Ovary (tissue), 3 donors: ENCODE measurements around the gene TUBGCP5.

Source experiments
- CTCF ChIP-seq, 3 donors: fragments of 450-650 bp in 2 of 3; fragments of 200-600 bp in 1 of 3; IDR thresholded peaks; one replicate each; pipeline versions ENCODE4 v1.5.1 to v1.8.0; 2016 to 2022; ENCODE audit warnings: antibody characterized with exemption in 3 of 3, mild to moderate bottlenecking in 1 of 3
- POLR2A ChIP-seq: fragments of 450-650 bp; IDR thresholded peaks from one replicate; pipeline ENCODE4 v1.6.1; 2017; ENCODE audit warnings: antibody characterized with exemption, mild to moderate bottlenecking, moderate library complexity
- donor health status: DM: no; HTN: no; CAD: no.

GRCh38 chr15:23065836-23066235, 26.5 kb upstream of the TUBGCP5 start:
- TF ChIP-seq CTCF (IDR thresholded peaks at IDR 0.05) (no peak), POLR2A (no peak)
